HG03025 (cell line): Measurements from ENCODE around the gene CGB7.

Experiments used
- ATAC-seq: cut with Tn5 transposase; IDR thresholded peaks from one replicate; pipeline ENCODE4 v1.9.1; 2021; ENCODE audit warnings: mild to moderate bottlenecking, moderate library complexity; ENCODE audit not compliant: unreplicated experiment, low FRiP score

The CGB7 gene

GRCh38 chr19:49057636-49058234 is at the start of gene CGB7:
CGB7 (minus strand) TSS chr19:49057749; CDS start chr19:49055375, 2,374 bp downstream.
- no peak for ATAC-seq

DNA sequence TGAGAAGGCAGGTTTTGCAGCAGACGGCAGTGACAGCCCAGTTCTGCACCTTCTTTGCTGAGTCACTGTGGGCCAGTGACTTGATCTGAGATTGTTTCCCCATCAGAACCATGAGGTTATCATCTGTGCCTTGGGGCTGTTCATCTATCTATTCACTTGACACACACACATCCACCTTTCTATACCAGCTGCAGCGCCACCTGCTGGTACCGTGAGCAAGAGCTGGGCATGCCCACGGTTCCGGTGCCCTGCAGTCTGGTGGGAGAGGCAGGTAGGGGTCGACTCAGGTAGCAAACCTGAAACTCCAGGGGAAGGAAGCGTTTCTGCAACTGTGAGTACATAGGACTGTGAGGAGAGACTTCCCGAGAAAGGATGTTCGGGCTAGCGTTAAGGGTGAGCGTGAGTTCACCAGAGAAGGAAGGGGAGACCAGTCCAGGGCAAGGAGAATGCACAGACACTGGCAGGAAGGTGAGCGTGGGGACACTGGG is 49.1 kb upstream of the CGB7 start:
- no peak for ATAC-seq

- no peak for ATAC-seq
These were observed 46.8 kb upstream of the CGB7 start for GRCh38 chr19:49104229-49104864.

- ATAC-seq, result no peak
These were observed 46.0 kb upstream of the CGB7 start for GRCh38 chr19:49103331-49104085.

- no peak for ATAC-seq
These were observed 44.8 kb upstream of the CGB7 start for GRCh38 chr19:49102303-49102702.

- ATAC-seq, result no peak
These were observed 43.6 kb upstream of the CGB7 start for GRCh38 chr19:49101160-49101559.

- no peak for ATAC-seq
These were observed 41.2 kb upstream of the CGB7 start for GRCh38 chr19:49098795-49099194.

GRCh38 chr19:49097453-49098288 is 40.1 kb upstream of the CGB7 start:
- ATAC-seq, result no peak

DNA sequence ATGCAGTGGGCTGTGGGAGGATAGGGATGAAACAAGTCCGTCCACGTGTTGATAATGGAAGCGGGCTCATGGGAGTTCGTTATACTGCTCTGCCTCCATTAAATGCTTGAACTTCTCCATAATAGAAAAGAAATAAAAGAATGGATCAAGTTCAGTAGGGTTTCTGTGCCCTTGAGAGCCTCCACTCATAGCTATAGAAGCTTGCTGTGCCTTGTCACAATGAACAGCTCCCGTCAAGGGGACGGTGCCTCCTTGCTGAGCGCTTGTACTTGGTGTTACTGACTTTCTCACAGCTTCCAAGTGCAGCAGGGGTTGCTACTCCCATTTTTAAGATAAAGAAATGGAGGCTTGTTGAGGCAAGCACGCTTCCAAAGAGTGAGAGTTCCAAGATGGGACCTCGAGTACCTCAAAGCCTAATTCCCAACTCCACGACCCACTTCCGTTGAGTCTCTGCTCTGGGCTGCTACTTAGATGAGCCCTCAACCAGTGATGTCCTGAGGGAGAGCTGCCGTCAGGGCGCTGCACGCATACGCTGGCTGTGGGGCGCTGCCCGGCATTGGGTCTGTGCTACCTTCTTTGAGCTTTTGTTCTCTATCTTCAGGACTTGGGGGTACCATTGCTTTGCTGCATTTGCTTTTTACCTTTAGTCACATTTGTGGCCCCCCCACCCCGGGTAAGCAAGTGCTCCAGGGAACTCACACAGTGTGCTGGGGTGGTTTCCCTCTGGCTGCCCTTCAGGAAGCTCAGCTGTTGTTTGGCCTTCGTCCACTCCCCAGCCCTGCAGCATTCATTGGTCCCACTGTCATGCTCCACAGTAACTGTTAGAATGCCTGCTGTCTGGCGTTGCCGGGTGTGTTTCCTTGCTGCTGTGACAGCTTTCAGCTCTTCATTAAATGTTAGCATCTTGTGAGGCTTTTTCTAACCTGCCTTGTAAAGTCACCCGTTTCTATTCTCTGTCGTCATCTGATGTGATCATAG is 37.2 kb upstream of the CGB7 start:
- no peak for ATAC-seq

- ATAC-seq, result no peak
These were observed 35.1 kb upstream of the CGB7 start for GRCh38 chr19:49092686-49093085.

GRCh38 chr19:49091391-49092038 is 34.0 kb upstream of the CGB7 start:
- ATAC-seq, result no peak

DNA sequence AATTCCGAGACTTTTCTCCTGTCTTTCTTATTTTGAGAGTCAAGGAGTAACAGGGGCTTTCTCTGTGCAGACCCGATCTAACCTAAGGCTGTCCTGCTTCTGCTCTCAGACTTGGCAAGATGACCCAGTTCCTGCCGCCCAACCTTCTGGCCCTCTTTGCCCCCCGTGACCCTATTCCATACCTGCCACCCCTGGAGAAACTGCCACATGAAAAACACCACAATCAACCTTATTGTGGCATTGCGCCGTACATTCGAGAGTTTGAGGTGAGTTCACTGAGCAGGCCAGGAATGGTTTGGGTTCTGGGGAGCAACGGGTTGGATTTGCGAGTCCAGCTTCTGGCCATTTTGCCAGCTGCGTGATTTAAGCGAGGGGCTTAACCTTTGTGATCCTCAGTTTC is 28.7 kb upstream of the CGB7 start:
- ATAC-seq, result no peak

GRCh38 chr19:49085868-49086232 is 28.3 kb upstream of the CGB7 start:
- no peak for ATAC-seq

- peak; percentile 86 for ATAC-seq
These were observed 27.7 kb upstream of the CGB7 start, which contains the start of gene SNRNP70 for GRCh38 chr19:49085020-49085867. SNRNP70 (plus strand) TSS chr19:49085451; CDS start chr19:49086415, 964 bp downstream.

DNA sequence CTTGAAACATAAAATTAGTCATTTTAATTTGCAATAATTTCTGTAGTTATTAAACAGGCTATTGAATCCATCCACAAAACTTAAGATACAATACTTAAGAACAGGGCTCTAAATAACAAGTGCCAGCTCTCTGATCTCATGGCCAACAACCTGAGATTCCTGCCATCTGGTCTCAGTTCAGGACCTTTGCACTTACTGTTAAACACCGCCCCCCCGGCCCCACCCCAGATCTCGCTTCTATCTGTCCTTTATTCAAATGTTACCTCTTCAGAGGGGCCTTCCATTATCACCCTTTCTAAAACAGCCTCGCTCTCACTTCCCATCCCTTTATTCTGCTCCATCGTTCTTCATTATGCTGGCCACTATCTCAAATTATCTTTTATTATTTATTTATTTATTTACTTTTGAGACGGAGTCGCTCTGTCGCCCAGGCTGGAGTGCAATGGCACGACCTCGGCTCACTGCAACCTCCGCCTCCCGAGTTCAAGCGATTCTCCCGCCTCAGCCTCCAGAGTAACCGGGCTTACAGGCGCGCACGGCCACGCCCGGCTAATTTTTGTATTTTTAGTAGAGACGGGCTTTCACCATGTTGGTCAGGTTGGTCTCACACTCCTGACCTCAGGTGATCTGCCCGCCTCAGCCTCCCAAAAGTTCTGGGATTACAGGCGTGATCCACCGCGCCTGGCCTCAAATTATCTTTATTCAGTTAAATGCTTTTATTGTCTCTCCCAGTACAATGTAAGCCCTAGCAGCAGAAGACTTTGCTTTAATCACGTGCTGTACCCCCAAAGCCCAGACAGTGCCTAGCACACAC is 26.9 kb upstream of the CGB7 start:
- ATAC-seq, result no peak

DNA sequence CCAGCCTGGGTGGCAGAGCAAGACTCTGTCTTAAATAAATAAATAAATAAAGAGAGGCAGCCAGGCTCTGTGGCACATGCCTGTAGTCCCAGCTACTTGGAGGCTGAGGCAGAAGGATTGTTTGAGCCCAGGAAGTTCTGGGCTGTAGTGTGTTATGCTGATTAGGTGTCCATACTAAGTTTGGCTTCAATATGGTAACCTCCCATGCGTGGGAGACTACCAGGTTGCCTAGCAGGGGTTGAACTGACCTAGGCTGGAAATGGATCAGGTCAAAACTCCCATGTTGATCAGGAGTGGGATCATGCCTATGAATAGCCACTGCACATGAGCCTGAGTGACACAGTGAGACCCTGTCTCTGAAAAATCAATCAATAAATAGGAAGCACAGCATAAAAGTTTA is 23.7 kb upstream of the CGB7 start:
- no peak for ATAC-seq

GRCh38 chr19:49080392-49080791 is 22.8 kb upstream of the CGB7 start:
- no peak for ATAC-seq
